Medulla oblongata (tissue), 1 donor: Measurements from ENCODE around the gene ANKRD29.
A peak's percentile ranks its signal among the peaks of the same experiment; 100 is the strongest.
"Not testable (repeated sequence)": the region's sequence is repeated elsewhere in the genome, so short reads cannot be mapped to it uniquely, and the experiment has no call there.

ENCODE experiments used
- DNase-seq: peaks from one replicate; pipeline ENCODE4 v3.0.0-alpha.2; 2015; ENCODE audit errors: extremely low spot score

Gene ANKRD29

DNA sequence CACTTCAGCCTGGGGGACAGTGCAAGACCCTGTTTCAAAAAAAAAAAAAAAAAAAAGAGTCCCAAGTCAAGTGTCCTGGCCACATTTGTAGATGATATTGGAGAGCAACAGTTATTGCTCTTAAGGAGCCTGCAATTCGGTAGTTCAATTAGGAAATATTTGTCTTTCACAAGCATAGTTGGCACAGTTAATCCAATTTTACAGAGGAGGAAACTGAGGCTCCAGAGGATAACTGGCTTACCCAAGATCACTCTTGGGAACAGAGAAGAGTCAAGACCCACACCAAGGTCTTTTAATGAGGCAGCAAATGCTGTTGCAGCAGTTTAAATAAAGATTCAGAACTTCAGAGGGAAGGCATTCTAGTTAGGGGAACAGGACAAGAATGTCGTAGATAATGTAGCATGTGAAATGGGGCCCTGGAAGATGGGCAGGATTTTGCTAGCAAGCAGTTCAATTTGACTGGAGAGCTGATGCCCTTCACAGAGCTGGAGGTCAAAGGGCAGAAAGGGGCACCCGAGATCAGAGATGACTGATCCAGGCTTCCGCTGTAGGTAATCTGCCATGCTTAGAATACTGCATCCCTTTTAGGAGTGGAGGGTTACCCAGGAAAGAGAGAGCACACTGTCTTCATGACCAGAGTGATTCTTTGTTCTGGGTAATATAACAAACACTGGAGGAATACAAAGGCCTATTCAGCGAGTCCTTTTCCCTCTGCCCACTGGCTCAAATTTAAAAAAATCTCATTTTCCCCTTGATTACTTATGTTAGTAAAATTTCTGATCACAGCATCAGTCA, 79.4 kb downstream of the ANKRD29 start:
- DNase-seq: peak; percentile 93

DNA sequence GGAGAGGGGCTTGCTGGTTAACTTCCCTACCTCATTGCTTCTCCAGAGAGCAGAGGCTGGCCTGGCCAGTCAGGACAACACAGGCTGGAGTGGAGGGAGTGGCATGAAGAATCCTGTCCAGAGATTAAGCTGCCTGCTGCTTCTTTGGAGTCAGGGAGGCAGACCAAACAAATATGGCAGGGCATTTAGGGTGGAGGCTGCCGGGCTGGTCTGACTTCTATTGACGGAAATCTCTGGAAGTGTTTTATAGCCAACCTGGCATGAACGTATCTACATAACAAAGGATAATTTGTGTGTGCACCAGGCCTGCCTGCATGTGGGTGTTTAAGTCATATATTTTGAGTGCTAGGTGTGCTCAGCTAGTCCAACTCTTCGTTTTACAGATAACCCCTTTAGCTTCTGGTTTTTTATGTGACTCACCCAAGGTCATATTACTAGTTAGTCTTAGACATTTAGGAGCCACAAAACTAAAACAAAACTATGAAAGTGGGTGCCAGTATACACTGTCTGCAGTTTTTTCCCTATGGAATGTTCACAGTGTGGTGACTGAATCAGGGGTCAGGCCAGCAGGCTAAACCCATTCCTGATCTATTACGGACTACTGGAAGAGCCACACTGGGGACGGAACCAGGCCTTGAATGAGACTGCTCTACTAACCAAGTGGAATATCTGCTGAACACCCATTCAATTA, 81.9 kb downstream of the ANKRD29 start:
- DNase-seq: no peak

GRCh38 chr18:23578891-23579653, 83.6 kb downstream of the ANKRD29 start:
- no peak for DNase-seq

DNA sequence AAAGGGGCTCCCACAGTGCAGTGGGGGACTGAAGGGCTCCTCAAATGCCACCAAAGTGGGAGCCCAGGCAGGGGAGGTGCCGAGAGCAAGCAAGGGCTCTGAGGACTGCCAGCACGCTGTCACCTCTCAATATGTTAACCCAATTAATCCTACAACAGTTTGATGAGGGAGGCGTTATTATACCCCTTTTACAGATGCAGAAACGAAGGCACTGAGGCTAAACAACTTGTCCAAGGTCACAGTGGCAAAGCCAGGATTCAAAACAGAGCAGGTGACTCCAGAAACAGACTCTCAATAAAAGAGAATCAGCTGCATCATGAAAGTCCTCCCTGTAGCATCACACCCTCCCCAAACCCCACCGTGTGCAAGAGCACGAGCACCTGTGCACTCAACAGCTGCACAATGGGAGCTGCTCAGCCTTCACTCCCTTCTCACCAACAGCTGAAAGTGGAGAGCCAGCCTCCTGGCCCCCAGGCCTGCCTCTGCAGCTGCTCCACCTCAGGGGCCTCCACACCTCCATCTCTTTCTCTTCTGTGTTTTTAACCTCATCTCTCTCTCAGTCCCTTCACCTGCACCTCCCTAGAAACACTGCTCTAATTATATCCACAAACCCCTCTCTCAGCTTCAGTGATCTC, 84.5 kb downstream of the ANKRD29 start:
- DNase-seq: no peak

DNA sequence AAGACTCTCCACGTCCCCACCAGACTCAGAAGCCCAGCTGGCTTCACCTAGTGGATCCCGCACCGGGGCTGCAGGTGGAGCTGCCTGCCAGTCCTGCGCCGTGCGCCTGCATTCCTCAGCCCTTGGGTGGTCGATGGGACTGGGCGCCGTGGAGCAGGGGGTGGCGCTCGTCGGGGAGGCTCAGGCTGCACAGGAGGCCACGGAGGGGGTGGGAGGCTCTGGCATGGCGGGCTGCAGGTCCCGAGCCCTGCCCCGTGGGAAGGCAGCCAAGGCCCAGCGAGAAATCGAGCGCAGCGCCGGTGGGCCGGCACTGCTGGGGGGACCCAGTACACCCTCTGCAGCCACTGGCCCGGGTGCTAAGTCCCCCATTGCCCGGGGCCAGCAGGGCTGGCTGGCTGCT, 85.2 kb downstream of the ANKRD29 start:
- DNase-seq: not testable (repeated sequence)

- DNase-seq: no peak
Measured at GRCh38 chr18:23575309-23575651, 87.4 kb downstream of the ANKRD29 start.

GRCh38 chr18:23574611-23575308, 88.0 kb downstream of the ANKRD29 start:
- DNase-seq: no peak

DNA sequence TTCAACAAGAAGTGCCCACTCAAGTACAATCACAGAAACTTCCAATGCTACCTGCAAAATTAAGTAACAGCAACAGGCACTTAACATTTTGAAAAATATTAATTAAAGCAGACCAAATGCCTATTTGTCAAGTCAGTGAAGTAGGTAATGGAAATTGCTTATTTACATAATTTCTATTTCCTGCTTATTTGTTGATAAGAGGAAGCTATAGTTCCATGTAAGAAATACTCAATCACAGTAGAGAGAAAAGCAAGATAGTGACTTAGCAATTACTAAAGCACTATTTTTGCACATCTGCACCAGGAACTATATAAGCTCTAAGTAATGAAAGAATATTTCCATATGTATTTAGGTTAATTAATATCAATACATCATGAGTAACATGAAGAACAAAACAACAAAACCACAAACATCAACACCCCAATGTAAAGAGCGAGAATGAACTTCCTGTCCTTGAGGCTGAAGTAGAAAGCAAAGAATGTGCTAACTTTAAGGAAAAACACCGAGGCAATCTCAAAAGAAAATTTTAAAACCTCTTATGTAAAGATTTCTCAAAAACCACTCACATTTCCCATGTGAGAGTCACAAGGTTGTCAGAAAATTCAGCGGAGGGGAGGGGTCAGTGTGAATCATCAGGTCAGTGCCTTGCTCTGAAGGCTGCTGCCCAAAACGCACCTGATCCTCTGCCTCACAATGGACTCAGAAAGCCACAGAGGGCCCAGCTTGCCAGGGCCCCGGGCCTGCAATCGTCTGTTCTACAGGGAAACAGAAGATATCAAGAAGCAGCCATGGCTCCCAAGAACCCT, 88.9 kb downstream of the ANKRD29 start:
- peak; percentile 57 for DNase-seq

DNA sequence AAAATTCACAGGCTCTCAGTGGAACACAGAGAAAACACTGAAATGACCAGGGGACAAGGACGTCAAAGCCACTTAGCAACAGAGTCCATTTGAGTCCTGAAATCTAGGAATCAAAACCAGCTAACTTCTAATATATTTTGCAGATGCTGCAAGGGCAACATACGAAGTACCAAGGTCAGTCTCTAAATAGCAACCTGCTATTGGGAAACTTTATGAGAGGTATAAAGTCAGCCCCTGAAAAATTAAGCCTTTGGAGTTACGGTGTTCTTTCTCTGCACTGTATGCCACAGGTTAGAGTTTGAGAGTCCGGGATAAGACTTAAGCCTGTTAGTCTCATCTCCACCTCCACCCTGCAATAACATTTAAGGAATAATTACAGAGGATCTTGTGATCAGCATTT, 89.7 kb downstream of the ANKRD29 start:
- DNase-seq: no peak

- no peak for DNase-seq
Measured at GRCh38 chr18:23572570-23572969, 90.1 kb downstream of the ANKRD29 start.

GRCh38 chr18:23572012-23572411, 90.7 kb downstream of the ANKRD29 start:
- DNase-seq: no peak

GRCh38 chr18:23570912-23571504, 91.7 kb downstream of the ANKRD29 start:
- no peak for DNase-seq

- no peak for DNase-seq
Measured at GRCh38 chr18:23569299-23570063, 93.2 kb downstream of the ANKRD29 start.

- no peak for DNase-seq
Measured at GRCh38 chr18:23568281-23569138, 94.2 kb downstream of the ANKRD29 start.

- no peak for DNase-seq
Measured at GRCh38 chr18:23567671-23568070, 95.0 kb downstream of the ANKRD29 start.

- no peak for DNase-seq
Measured at GRCh38 chr18:23565916-23566547, 96.7 kb downstream of the ANKRD29 start.

DNA sequence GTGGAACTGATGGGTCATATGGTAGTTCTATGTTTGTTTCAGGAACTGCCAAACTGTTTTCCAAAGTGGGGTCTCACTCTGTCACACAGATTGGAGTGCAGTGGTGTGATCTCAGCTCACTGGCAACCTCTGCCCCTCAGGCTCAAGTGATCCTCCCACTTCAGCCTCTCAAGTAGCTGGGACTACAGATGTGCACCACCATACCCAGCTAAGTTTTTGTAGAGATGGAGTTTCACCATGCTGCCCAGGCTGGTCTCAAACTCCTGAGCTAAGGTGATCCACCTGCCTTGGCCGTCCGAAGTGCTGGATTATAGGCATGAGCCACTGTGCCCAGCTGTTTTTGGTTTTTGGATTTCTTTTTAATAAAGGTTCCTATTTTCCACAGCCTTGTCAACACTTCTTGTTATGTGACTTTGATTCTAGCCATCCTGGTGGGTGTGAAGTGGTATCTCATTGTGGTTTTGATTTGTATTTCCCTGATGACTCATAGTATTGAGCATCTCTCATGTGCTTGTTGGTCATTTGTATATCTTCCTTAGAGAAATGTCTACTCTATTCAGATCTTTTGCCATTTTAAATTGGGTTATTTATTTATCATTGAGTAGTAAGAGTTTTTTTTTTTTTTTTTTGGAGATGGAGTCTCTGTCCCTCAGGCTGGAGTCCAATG, 99.2 kb downstream of the ANKRD29 start:
- DNase-seq: no peak

DNA sequence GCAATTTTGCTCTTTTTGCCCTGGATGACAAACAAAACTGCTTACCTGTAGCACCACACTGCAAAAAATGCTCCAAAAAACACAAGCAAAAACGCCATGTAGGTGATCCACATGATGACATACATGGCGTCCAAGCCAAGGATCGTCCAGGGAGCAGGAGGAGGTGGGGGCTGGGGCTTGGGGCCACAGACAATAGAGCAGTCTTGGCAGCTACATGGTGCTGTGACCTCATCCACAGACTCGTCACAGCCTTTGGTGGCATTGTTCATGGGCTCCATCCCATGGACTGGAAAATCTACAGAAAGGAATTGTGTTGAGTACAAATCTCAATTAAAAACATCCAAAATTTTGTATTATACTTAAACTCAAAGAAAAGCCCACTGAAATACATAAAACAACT, 102.5 kb downstream of the ANKRD29 start:
- peak; percentile 83 for DNase-seq
